GM19239 (cell line): ENCODE results near the gene CD34.
"Not testable (repeated sequence)": the region's sequence is repeated elsewhere in the genome, so short reads cannot be mapped to it uniquely, and the experiment has no call there.

Experiments used
- DNase-seq: peaks from one replicate; pipeline ENCODE4 v3.0.0; 2011; ENCODE audit warnings: low spot score; ENCODE audit not compliant: insufficient read length
- FAIRE-seq: peaks from 2 replicates; lab custom pipeline; 2011; peaks lifted over from hg19 to GRCh38; lab: Jason Lieb, UNC

CD34 gene

GRCh38 chr1:207910591-207911354 is at the start of gene CD34:
TSS of gene CD34 (minus strand) at chr1:207911125. CDS start at chr1:207911080, 45 bp downstream.
- FAIRE-seq: no peak
- no peak for DNase-seq

GRCh38 chr1:207960346-207960745 is 49.4 kb upstream of the CD34 start:
- DNase-seq (no peak), FAIRE-seq (no peak)

- no peak for DNase-seq
- FAIRE-seq: no peak
These were observed 49.0 kb upstream of the CD34 start for GRCh38 chr1:207959910-207960309.

- FAIRE-seq (no peak), DNase-seq (no peak)
These were observed 48.4 kb upstream of the CD34 start for GRCh38 chr1:207959141-207959825.

- FAIRE-seq (no peak), DNase-seq (no peak)
These were observed 47.6 kb upstream of the CD34 start for GRCh38 chr1:207958376-207959139.

GRCh38 chr1:207956986-207957385 is 46.1 kb upstream of the CD34 start:
- no peak for DNase-seq
- no peak for FAIRE-seq

GRCh38 chr1:207954104-207954503 is 43.2 kb upstream of the CD34 start:
- no peak for FAIRE-seq
- no peak for DNase-seq

GRCh38 chr1:207952617-207953542 is 42.0 kb upstream of the CD34 start:
- no peak for DNase-seq
- FAIRE-seq: no peak

GRCh38 chr1:207951652-207952051 is 40.7 kb upstream of the CD34 start:
- DNase-seq (no peak), FAIRE-seq (no peak)

GRCh38 chr1:207950750-207951149 is 39.8 kb upstream of the CD34 start:
- no peak for FAIRE-seq
- no peak for DNase-seq

GRCh38 chr1:207949571-207950195 is 38.8 kb upstream of the CD34 start:
- no peak for DNase-seq
- FAIRE-seq: no peak

GRCh38 chr1:207948536-207949250 is 37.8 kb upstream of the CD34 start:
- no peak for FAIRE-seq
- DNase-seq: no peak

- no peak for DNase-seq
- no peak for FAIRE-seq
These were observed 35.8 kb upstream of the CD34 start for GRCh38 chr1:207946756-207947155.

GRCh38 chr1:207944571-207944970 is 33.6 kb upstream of the CD34 start:
- no peak for FAIRE-seq
- no peak for DNase-seq

GRCh38 chr1:207942337-207942741 is 31.4 kb upstream of the CD34 start:
- not testable (repeated sequence) for FAIRE-seq, DNase-seq

- FAIRE-seq (no peak), DNase-seq (no peak)
These were observed 30.7 kb upstream of the CD34 start for GRCh38 chr1:207941665-207942064.

GRCh38 chr1:207938016-207938415 is 27.1 kb upstream of the CD34 start:
- FAIRE-seq: no peak
- DNase-seq: no peak

GRCh38 chr1:207937204-207937603 is 26.3 kb upstream of the CD34 start:
- DNase-seq (no peak), FAIRE-seq (no peak)

- DNase-seq (no peak), FAIRE-seq (peak; percentile 99)
These were observed 24.2 kb upstream of the CD34 start for GRCh38 chr1:207935166-207935583.
